ENCODE data around the gene FNIP2. TPM values are rescaled to one million over a fixed set of nuclear protein-coding genes. Genes with fewer than 3 reads are reported as not detected.

Gene FNIP2
- polyA plus RNA-seq, 1 of the 3 experiments (the other 2 are of a cell fraction): 0.97 TPM

- H4K20me1 ChIP-seq (ENCODE audit: insufficient read depth): no peaks in the 10 kb centered on the region
- no peaks in the 10 kb centered on the region for H3K79me2 ChIP-seq (ENCODE audit: insufficient read depth)
- no peak overlapping the region for H3K4me3 ChIP-seq (ENCODE audit: low read depth in 2 of 2, low read length in 1 of 2)
- H3F3A ChIP-seq (replicated peaks; ENCODE audit: insufficient read depth): no peaks in the 10 kb centered on the region
- H3K27me3 ChIP-seq (ENCODE audit: insufficient read depth): no peaks in the 10 kb centered on the region
- no peak overlapping the region for H2AFZ ChIP-seq (ENCODE audit: low read depth)
- CTCF ChIA-PET: interaction anchor here (1.0 to 1.1 kb wide), 3 partner anchors 10 to 102 kb away, joined by 3 read pairs; no protein-coding TSS in a partner anchor
- no peaks in the 10 kb centered on the region for H3K9me3 ChIP-seq
- H3K9me2 ChIP-seq: no peaks in the 10 kb centered on the region
- H3K4me2 ChIP-seq: no peak overlapping the region
- no peak overlapping the region for H3K27ac ChIP-seq (ENCODE audit: low read depth in 2 of 2, low read length in 1 of 2)
- TF ChIP-seq NFIC (IDR thresholded peaks at IDR 0.05; ENCODE audit: borderline replicate concordance) (no peak), SMC3 (IDR thresholded peaks at IDR 0.05; ENCODE audit: low read depth, low read length) (no peak), USF1 (IDR thresholded peaks at IDR 0.05; ENCODE audit: borderline replicate concordance, low read depth) (no peak), NRF1 (IDR thresholded peaks at IDR 0.05; ENCODE audit: low read depth, low read length) (no peak), FOXJ3 (CRISPR knock-in tag; IDR thresholded peaks at IDR 0.05) (no peak), SIN3A (IDR thresholded peaks at IDR 0.05; ENCODE audit: borderline replicate concordance, low read depth, low read length) (no peak), FOSL2 (IDR thresholded peaks at IDR 0.05; ENCODE audit: borderline replicate concordance, low read depth) (no peak), RXRA (IDR thresholded peaks at IDR 0.05; ENCODE audit: borderline replicate concordance, low read depth) (no peak), TCF12 (IDR thresholded peaks at IDR 0.05) (no peak), GATA2 (CRISPR knock-in tag; IDR thresholded peaks at IDR 0.05) (no peak), POLR2AphosphoS5 (IDR thresholded peaks at IDR 0.05; ENCODE audit: low read depth, low read length) (no peak), CTCF (IDR thresholded peaks at IDR 0.05) (no peak), PBX3 (IDR thresholded peaks at IDR 0.05) (no peak), USF2 (IDR thresholded peaks at IDR 0.05; ENCODE audit: borderline replicate concordance, low read depth, low read length) (no peak), RCOR1 (IDR thresholded peaks at IDR 0.05; ENCODE audit: low read length) (no peak), GABPA (IDR thresholded peaks at IDR 0.05; ENCODE audit: low read depth) (no peak)
- no peaks in the 10 kb centered on the region for H3K4me1 ChIP-seq (ENCODE audit: control insufficient read depth in 1 of 2, insufficient read depth in 2 of 2, low read depth in 1 of 2, low read length in 1 of 2)
- no peak overlapping the region for H3K9ac ChIP-seq
- H3K36me3 ChIP-seq (replicated peaks in 1 of 2; ENCODE audit: control insufficient read depth in 1 of 2, insufficient read depth in 2 of 2, low read length in 1 of 2): no peaks in the 10 kb centered on the region
- POLR2A ChIA-PET: no interaction called here
- no peak for DNase-seq
Observed at GRCh38 chr4:158941321-158941720, 172.5 kb downstream of the FNIP2 start.

Data from SK-N-SH (cell line).